Keratinocyte (primary cell): ENCODE measurements around the gene HLA-B. TPM values are rescaled to one million over a fixed set of nuclear protein-coding genes. Genes with fewer than 3 reads are reported as not detected.
"Not testable (repeated sequence)": the region's sequence is repeated elsewhere in the genome, so short reads cannot be mapped to it uniquely, and the experiment has no call there.

Experiments
- DNase-seq: peaks from one replicate; pipeline ENCODE4 v3.0.0-alpha.2; 2011; ENCODE audit warnings: low read depth, missing footprints, low spot score
- FAIRE-seq: peaks from 2 replicates; lab custom pipeline; 2011; peaks lifted over from hg19 to GRCh38; lab: Jason Lieb, UNC
- H2AFZ ChIP-seq: 2 replicates; pipeline ENCODE4 v1.6.0; 2012; ENCODE audit warnings: low read length, control low read depth, inconsistent platforms; ENCODE audit not compliant: control insufficient read depth
- H3K27ac ChIP-seq: 2 replicates; pipeline ENCODE4 v1.5.1; 2011; ENCODE audit warnings: low read length; ENCODE audit not compliant: control insufficient read depth, insufficient read depth
- H3K27me3 ChIP-seq: 3 replicates; pipeline ENCODE4 v1.6.0; 2011; ENCODE audit warnings: low read length; ENCODE audit not compliant: control insufficient read depth, insufficient read depth; ENCODE audit errors: extremely low read depth
- H3K36me3 ChIP-seq, 2 experiments: 2 replicates in 1 of 2; 3 replicates in 1 of 2; pipeline ENCODE4 v1.5.1; 2011; ENCODE audit warnings: low read length in 2 of 2, mild to moderate bottlenecking in 1 of 2; ENCODE audit not compliant: control insufficient read depth in 2 of 2, insufficient read depth in 2 of 2; ENCODE audit errors: extremely low read depth in 1 of 2
- H3K4me1 ChIP-seq: 3 replicates; pipeline ENCODE4 v1.5.1; 2011; ENCODE audit warnings: low read length; ENCODE audit not compliant: control insufficient read depth, insufficient read depth; ENCODE audit errors: extremely low read depth
- H3K4me2 ChIP-seq: 3 replicates; pipeline ENCODE4 v1.6.0; 2011; ENCODE audit warnings: low read depth, low read length; ENCODE audit not compliant: control insufficient read depth, insufficient read depth; ENCODE audit errors: extremely low read depth
- H3K4me3 ChIP-seq, 3 experiments: fragments of 200-600 bp in 1 of 3; sonication (generic) in 1 of 3; 2 replicates in 2 of 3; 3 replicates in 1 of 3; pipeline ENCODE4 v1.5.1; 2011 to 2016; ENCODE audit warnings: low read length in 3 of 3, mild to moderate bottlenecking in 3 of 3, control low read depth in 2 of 3, inconsistent platforms in 1 of 3, low read depth in 1 of 3, mixed read lengths in 1 of 3, mixed run types in 1 of 3, moderate library complexity in 1 of 3; ENCODE audit not compliant: control insufficient read depth in 2 of 3, insufficient read depth in 2 of 3; ENCODE audit errors: extremely low read depth in 1 of 3
- H3K79me2 ChIP-seq: 2 replicates; pipeline ENCODE4 v1.6.0; 2012; ENCODE audit warnings: low read length; ENCODE audit not compliant: control insufficient read depth, insufficient read depth
- H3K9ac ChIP-seq: 3 replicates; pipeline ENCODE4 v1.6.0; 2011; ENCODE audit warnings: low read length; ENCODE audit not compliant: control insufficient read depth, insufficient read depth; ENCODE audit errors: extremely low read depth
- H3K9me1 ChIP-seq: 3 replicates; pipeline ENCODE4 v1.6.0; 2011; ENCODE audit warnings: low read length; ENCODE audit not compliant: control insufficient read depth, insufficient read depth; ENCODE audit errors: extremely low read depth
- H3K9me3 ChIP-seq: 2 replicates; pipeline ENCODE4 v1.5.1; 2012; ENCODE audit warnings: low read depth, low read length; ENCODE audit not compliant: control insufficient read depth
- H4K20me1 ChIP-seq: 3 replicates; pipeline ENCODE4 v1.6.0; 2011; ENCODE audit warnings: low read length; ENCODE audit not compliant: control insufficient read depth, insufficient read depth; ENCODE audit errors: extremely low read depth
- EZH2 ChIP-seq: IDR thresholded peaks from one replicate; pipeline ENCODE4 v1.6.1; 2012; ENCODE audit warnings: inconsistent platforms, mild to moderate bottlenecking, low read length, moderate library complexity
- dilution Hi-C: fragments of 300-500 bp; cut with MboI; formaldehyde crosslinking; loops from one replicate; pipeline ENCODE4 v1.7.0; 2020; ENCODE audit warnings: low sequenced_read_pairs; ENCODE audit not compliant: extremely low pct_ligation_motif_present
- polyA plus RNA-seq, 5 experiments: library from polyadenylated mRNA; depleted of rRNA in 3 of 5; stranded (reverse) in 3 of 5; stranded (forward) in 1 of 5; unstranded in 1 of 5; fragments of >200 nt; gene quantifications; 1 replicate in 1 of 5; 2 replicates in 3 of 5; 3 replicates in 1 of 5; pipeline versions ENCODE4 v1.2.1 to v1.2.3, GENCODE V29; 2011 to 2012; ENCODE audit warnings: missing spikeins in 2 of 5, low read depth in 1 of 5, low replicate concordance in 1 of 5
- TF ChIP-seq, protein P1 (sequence below), 3 experiments: IDR thresholded peaks in 1 of 3; conservative IDR thresholded peaks in 1 of 3; optimal IDR thresholded peaks in 1 of 3; 2 replicates in 2 of 3; 3 replicates in 1 of 3; pipeline versions ENCODE3 to v1.5.1; 2011; ENCODE audit warnings: low read length in 3 of 3, mild to moderate bottlenecking in 3 of 3, moderate library complexity in 2 of 3, control low read depth in 1 of 3, inconsistent platforms in 1 of 3; ENCODE audit not compliant: insufficient read depth in 2 of 3; ENCODE audit errors: extremely low read depth in 1 of 3

The HLA-B gene
- polyA plus RNA-seq, 1 donor (not counting 4 experiments of a cell fraction or from before 2014, with no cell fraction given), result 265 TPM

DNA sequence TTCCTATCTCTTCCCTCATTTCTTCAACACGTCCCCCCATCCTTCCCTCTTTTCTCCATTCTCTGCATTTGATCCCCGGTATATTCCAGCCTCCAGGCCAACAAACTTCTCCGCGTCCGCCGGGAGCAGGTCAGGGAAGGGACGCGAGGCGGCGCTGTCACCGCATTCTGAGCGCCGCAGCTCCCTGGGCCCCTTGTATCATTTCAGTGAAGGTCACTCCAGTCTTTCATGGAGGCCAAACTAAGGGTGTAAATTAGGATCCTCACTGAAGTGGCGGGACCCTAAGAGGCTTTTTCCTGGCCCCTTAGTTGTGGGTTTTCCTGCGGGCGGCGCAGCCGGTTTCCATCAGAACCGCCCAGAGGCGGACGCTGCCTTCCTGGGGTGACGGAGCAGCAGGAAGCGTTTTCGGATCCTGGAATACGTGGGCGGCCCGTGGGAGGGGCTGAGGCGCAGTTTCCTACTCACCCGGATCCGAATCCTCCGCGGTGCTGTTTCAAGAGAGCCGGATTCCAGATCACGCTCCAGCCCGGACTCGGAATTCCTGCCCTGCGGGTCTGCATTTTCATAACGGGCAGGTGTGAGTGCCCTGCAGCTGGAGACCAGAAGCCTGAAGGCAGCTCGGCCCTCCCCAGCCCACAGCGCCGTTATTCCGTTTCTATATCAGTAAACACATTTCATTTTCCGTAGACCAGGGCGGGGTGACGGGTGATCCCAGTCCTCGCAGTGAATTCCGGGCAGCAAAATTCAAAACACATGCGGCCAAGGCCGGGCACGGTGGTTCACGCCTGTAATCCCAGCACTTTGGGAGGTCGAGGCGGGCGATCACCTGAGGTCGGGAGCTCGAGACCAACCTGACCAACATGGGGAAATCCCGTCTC lies 42.8 kb upstream of the HLA-B start:
- no peaks in the 10 kb centered on the region for H3K9me3 ChIP-seq
- DNase-seq (peak; percentile 59), FAIRE-seq (no peak)
- peaks cover 36% of the 10 kb centered on the region for H3K4me1 ChIP-seq
- H3K36me3 ChIP-seq, result peaks cover 0 to 3% of the 10 kb centered on the region in 2 experiments
- H3K27me3 ChIP-seq, result no peaks in the 10 kb centered on the region
- dilution Hi-C loops, result no loop called here
- H3K9me1 ChIP-seq, result no peaks in the 10 kb centered on the region
- no peak for TF ChIP-seq EZH2
- TF ChIP-seq, protein P1, sequence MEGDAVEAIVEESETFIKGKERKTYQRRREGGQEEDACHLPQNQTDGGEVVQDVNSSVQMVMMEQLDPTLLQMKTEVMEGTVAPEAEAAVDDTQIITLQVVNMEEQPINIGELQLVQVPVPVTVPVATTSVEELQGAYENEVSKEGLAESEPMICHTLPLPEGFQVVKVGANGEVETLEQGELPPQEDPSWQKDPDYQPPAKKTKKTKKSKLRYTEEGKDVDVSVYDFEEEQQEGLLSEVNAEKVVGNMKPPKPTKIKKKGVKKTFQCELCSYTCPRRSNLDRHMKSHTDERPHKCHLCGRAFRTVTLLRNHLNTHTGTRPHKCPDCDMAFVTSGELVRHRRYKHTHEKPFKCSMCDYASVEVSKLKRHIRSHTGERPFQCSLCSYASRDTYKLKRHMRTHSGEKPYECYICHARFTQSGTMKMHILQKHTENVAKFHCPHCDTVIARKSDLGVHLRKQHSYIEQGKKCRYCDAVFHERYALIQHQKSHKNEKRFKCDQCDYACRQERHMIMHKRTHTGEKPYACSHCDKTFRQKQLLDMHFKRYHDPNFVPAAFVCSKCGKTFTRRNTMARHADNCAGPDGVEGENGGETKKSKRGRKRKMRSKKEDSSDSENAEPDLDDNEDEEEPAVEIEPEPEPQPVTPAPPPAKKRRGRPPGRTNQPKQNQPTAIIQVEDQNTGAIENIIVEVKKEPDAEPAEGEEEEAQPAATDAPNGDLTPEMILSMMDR (optimal IDR thresholded peaks at IDR 0.05 in 1 of 3, IDR thresholded peaks at IDR 0.05 in 1 of 3, conservative IDR thresholded peaks at IDR 0.05 in 1 of 3; ENCODE audit: extremely low read depth in 1 of 3, insufficient read depth in 2 of 3, low read length in 3 of 3), result peak; percentile 90 to 95 (median 90)
- peak overlapping the region; percentile 95 for H2AFZ ChIP-seq
- H4K20me1 ChIP-seq, result peaks cover 3% of the 10 kb centered on the region
- H3K27ac ChIP-seq, result peak overlapping the region; percentile 80
- peaks cover 40% of the 10 kb centered on the region for H3K79me2 ChIP-seq
- H3K4me2 ChIP-seq, result peak overlapping the region; percentile 90
- H3K9ac ChIP-seq, result peak overlapping the region; percentile 89
- H3K4me3 ChIP-seq, result peak overlapping the region; percentile 58 to 85 (median 76)

DNA sequence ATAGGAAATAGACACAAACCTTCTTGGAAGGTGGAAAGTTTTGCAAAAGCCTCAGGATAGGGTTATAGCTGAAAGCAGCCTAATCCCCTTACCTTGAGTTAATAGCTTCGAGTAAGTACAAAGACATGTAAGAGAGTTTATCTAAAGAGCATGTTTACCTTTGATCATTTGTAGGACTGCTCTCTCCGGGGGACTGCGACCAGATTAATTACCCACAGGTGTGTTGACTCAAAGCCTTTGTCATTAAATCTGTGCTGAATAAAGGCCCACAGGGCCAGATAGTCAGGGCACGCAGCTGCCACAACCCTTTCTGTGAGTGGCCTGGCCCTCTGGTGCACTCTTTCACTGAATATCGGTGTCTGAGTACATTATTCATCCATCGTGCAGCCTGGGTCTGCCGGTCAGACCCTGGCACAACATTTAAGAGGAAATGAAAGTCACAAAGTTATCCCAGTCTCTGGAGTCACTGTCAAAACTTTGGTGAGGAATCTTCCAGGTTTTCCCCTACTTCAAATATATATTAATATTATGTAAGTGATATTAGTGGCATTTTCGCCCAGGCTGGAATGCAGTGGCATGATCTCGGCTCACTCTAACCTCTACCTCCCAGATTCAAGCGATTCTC lies 41.0 kb upstream of the HLA-B start:
- peaks cover 30% of the 10 kb centered on the region for H3K4me1 ChIP-seq
- H2AFZ ChIP-seq, result no peak overlapping the region
- H3K9me1 ChIP-seq, result no peaks in the 10 kb centered on the region
- no peak overlapping the region for H3K27ac ChIP-seq
- no peak for TF ChIP-seq EZH2
- TF ChIP-seq, protein P1 (optimal IDR thresholded peaks at IDR 0.05 in 1 of 3, IDR thresholded peaks at IDR 0.05 in 1 of 3, conservative IDR thresholded peaks at IDR 0.05 in 1 of 3; ENCODE audit: extremely low read depth in 1 of 3, insufficient read depth in 2 of 3, low read length in 3 of 3), result no peak
- no peak for FAIRE-seq
- H3K36me3 ChIP-seq, result peaks cover 0 to 3% of the 10 kb centered on the region in 2 experiments
- H3K4me3 ChIP-seq, result no peak overlapping the region
- no peak overlapping the region for H3K4me2 ChIP-seq
- no peak for DNase-seq
- H3K9me3 ChIP-seq, result no peaks in the 10 kb centered on the region
- dilution Hi-C loops, result no loop called here
- H4K20me1 ChIP-seq, result no peaks in the 10 kb centered on the region
- H3K9ac ChIP-seq, result no peak overlapping the region
- H3K79me2 ChIP-seq, result peaks cover 23% of the 10 kb centered on the region
- H3K27me3 ChIP-seq, result no peaks in the 10 kb centered on the region

DNA sequence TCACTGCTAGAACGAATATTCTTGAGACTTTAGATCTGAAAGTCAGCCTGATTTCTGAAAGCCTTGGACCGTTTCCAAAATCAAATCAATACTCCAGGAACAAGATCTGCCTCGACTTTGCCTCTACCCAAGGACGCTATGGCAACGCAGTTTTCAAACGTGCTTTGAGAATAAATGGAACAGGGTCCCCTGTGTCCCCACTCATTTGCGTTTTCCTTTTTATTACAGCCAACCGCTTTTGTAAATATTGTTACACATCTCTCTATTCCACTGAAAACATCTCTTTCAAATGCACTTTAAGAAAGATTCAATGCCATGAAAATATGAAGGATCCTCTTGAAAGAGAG lies 40.1 kb upstream of the HLA-B start:
- Histone ChIP-seq H3K4me1 (peaks cover 22% of the 10 kb centered on the region), H3K79me2 (peaks cover 14% of the 10 kb centered on the region), H3K4me2 (peak overlapping the region; percentile 58)
- H3K9me1 ChIP-seq, DNase-seq, H3K9ac ChIP-seq, H3K27me3 ChIP-seq, H2AFZ ChIP-seq, H3K27ac ChIP-seq, H3K9me3 ChIP-seq, H4K20me1 ChIP-seq, H3K36me3 ChIP-seq, H3K4me3 ChIP-seq, FAIRE-seq, dilution Hi-C loops: not testable (repeated sequence)
